SK-N-SH treated with all-trans-retinoic acid at 6 μM for 48 hours (cell line): ENCODE data around the gene FCER2.

ENCODE experiments used
- ARNTL ChIP-seq: fragments of 450-650 bp; formaldehyde crosslinking; IDR thresholded peaks from 2 replicates; pipeline ENCODE4 v1.5.0; 2020; ENCODE audit warnings: low read depth, mild to moderate bottlenecking, moderate library complexity, borderline replicate concordance
- CSDC2 ChIP-seq: fragments of 250-450 bp; sonication (Bioruptor Pico); IDR thresholded peaks from 2 replicates; pipeline ENCODE4 v1.5.0; 2020; ENCODE audit warnings: mild to moderate bottlenecking, moderate library complexity
- ESRRG ChIP-seq: fragments of 250-450 bp; sonication (Bioruptor Pico); IDR thresholded peaks from 2 replicates; pipeline ENCODE4 v1.6.1; 2021; ENCODE audit warnings: mild to moderate bottlenecking
- GLIS3 ChIP-seq: fragments of 250-450 bp; sonication (Bioruptor Pico); IDR thresholded peaks from 2 replicates; pipeline ENCODE4 v1.5.0; 2020; ENCODE audit warnings: mild to moderate bottlenecking, moderate library complexity
- POU6F1 ChIP-seq: fragments of 250-450 bp; sonication (Bioruptor Pico); IDR thresholded peaks from 2 replicates; pipeline ENCODE4 v1.8.0; 2021; ENCODE audit warnings: low read depth, mild to moderate bottlenecking, moderate library complexity, borderline replicate concordance
- TCF4 ChIP-seq: fragments of 250-450 bp; sonication (Bioruptor Pico); IDR thresholded peaks from 2 replicates; pipeline ENCODE4 v1.8.0; 2021; ENCODE audit warnings: mild to moderate bottlenecking, moderate library complexity, borderline replicate concordance
- ZNF565 ChIP-seq: fragments of 450-650 bp; formaldehyde crosslinking; conservative IDR thresholded peaks from 2 replicates; pipeline ENCODE4 v1.5.0; 2020; ENCODE audit warnings: low read depth, mild to moderate bottlenecking, moderate library complexity
- ZNF70 ChIP-seq: fragments of 450-650 bp; formaldehyde crosslinking; IDR thresholded peaks from 2 replicates; pipeline ENCODE4 v1.5.0; 2020; ENCODE audit warnings: mild to moderate bottlenecking, moderate library complexity
- ZNF8 ChIP-seq: fragments of 450-650 bp; formaldehyde crosslinking; IDR thresholded peaks from 2 replicates; pipeline ENCODE4 v1.5.0; 2020; ENCODE audit warnings: mild to moderate bottlenecking, moderate library complexity

GRCh38 chr19:7731615-7732014 is 29.7 kb upstream of the FCER2 start:
- TF ChIP-seq ESRRG (CRISPR knock-in tag) (no peak), ARNTL (CRISPR knock-in tag) (no peak), CSDC2 (no peak), ZNF565 (CRISPR knock-in tag) (no peak), ZNF70 (no peak), GLIS3 (CRISPR knock-in tag) (no peak), TCF4 (CRISPR knock-in tag) (no peak), ZNF8 (CRISPR knock-in tag) (no peak), POU6F1 (CRISPR knock-in tag) (no peak)
